ENCODE measurements around the gene DEPDC1B.

- TF ChIP-seq ZNF146 (tag by site-specific recombination; IDR thresholded peaks at IDR 0.05) (no peak), ZNF558 (tag by site-specific recombination; IDR thresholded peaks at IDR 0.05) (no peak), CTCF (tag by site-specific recombination; IDR thresholded peaks at IDR 0.05) (0 out of 2 replicates have a peak, but pooled peaks have one; percentile 26), ZNF362 (tag by site-specific recombination; IDR thresholded peaks at IDR 0.05) (no peak)
Measured at GRCh38 chr5:60677850-60678664, 21.9 kb downstream of the DEPDC1B start.
